LNCaP clone FGC (cell line): ENCODE results near the gene SMCO4.

Source experiments
- DNase-seq: peaks from one replicate; pipeline ENCODE4 v3.0.0-alpha.2; 2011; ENCODE audit warnings: low read depth
- H3K4me3 ChIP-seq: 2 replicates; pipeline ENCODE4 v1.5.1; 2011; ENCODE audit warnings: mild to moderate bottlenecking, low read depth, low read length, control low read depth
- CTCF ChIP-seq: IDR thresholded peaks from 2 replicates; pipeline ENCODE4 v1.5.1; 2012; ENCODE audit warnings: mild to moderate bottlenecking; ENCODE audit not compliant: control insufficient read depth, insufficient read depth; ENCODE audit errors: extremely low read depth

Gene SMCO4

GRCh38 chr11:93497596-93497995 lies 45.6 kb downstream of the SMCO4 start:
- no peak for DNase-seq
- TF ChIP-seq CTCF: no peak
- H3K4me3 ChIP-seq: no peak overlapping the region

GRCh38 chr11:93494357-93494756 lies 48.8 kb downstream of the SMCO4 start:
- H3K4me3 ChIP-seq: no peak overlapping the region
- TF ChIP-seq CTCF: no peak
- no peak for DNase-seq

GRCh38 chr11:93493252-93493897 lies 49.8 kb downstream of the SMCO4 start:
- no peak overlapping the region for H3K4me3 ChIP-seq
- TF ChIP-seq CTCF: no peak
- DNase-seq: no peak

- DNase-seq: no peak
- TF ChIP-seq CTCF: no peak
- H3K4me3 ChIP-seq: no peak overlapping the region
Observed at GRCh38 chr11:93492464-93493251, 50.5 kb downstream of the SMCO4 start.

GRCh38 chr11:93491973-93492372 lies 51.2 kb downstream of the SMCO4 start:
- no peak for DNase-seq
- H3K4me3 ChIP-seq: no peak overlapping the region
- TF ChIP-seq CTCF: no peak

GRCh38 chr11:93490996-93491618 lies 52.1 kb downstream of the SMCO4 start:
- no peak for TF ChIP-seq CTCF
- no peak overlapping the region for H3K4me3 ChIP-seq
- no peak for DNase-seq
